ENCODE data around the gene ELF5. TPM values are rescaled to one million over a fixed set of nuclear protein-coding genes. Genes with fewer than 3 reads are reported as not detected.

ELF5 gene
- polyA plus RNA-seq, 3 donors from 2014 or later: not detected

DNA sequence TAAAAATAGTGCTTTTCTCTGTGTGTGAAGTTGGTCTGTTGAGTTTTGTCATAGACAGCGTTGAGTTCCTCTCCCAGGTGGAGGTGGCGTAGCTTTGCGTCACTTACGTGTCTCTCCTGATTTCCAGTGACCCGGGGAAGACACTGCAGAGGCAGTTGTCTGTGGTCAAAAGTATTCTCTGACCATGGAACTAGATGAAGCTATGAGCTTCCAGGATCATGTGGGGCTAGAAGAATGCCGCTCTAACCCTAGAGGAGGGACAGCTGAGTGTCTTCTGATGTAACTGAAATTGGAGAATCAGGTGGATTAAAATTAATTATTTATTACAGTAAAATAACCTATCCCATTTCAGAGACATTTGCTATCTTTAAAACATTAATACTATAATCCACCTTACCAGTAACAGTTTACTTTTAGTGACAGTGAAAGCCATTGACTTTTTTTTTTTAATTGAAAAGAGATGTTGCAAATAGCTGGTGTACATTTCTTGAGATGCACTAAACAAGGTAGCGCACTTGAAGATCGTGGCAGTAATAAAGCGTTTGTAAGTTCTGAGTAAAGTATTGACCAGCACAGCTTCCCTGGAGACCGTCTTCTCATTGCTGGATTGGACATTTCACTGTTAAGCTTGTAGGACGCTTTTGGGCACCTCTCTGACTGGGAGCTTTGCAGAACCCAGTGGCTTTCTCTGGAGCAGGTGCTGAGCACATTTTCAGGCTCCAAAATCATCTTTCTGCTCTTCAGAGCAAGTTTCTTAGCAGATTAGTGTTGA lies 65.2 kb downstream of the ELF5 start:
- H3K4me1 Mint-ChIP-seq: peaks cover 33 to 60% of the 10 kb centered on the region in 2 donors
- peaks cover 0 to 3% (median 0%) of the 10 kb centered on the region in 3 donors for H3K27me3 Mint-ChIP-seq (ENCODE audit: low read depth in 3 of 3)
- H3K36me3 Mint-ChIP-seq: peaks cover 20 to 28% (median 20%) of the 10 kb centered on the region in 3 donors
- no peak for DNase-seq
- no peaks in the 10 kb centered on the region for H3K9me3 Mint-ChIP-seq
- H3K4me3 Mint-ChIP-seq: peak overlapping the region in 4 of 5 donors; percentile 27 to 54 (median 48)
- H3K27ac Mint-ChIP-seq: peak overlapping the region in 4 of 6 donors; percentile 52 to 61 (median 54)

GRCh38 chr11:34447044-34447443 lies 66.5 kb downstream of the ELF5 start:
- peaks cover 0 to 3% (median 0%) of the 10 kb centered on the region in 3 donors for H3K27me3 Mint-ChIP-seq (ENCODE audit: low read depth in 3 of 3)
- no peaks in the 10 kb centered on the region for H3K9me3 Mint-ChIP-seq
- H3K27ac Mint-ChIP-seq: no peak overlapping the region
- no peak overlapping the region for H3K4me3 Mint-ChIP-seq
- peaks cover 13 to 24% (median 18%) of the 10 kb centered on the region in 3 donors for H3K36me3 Mint-ChIP-seq
- H3K4me1 Mint-ChIP-seq: peaks cover 33 to 63% of the 10 kb centered on the region in 2 donors
- DNase-seq: no peak

DNA sequence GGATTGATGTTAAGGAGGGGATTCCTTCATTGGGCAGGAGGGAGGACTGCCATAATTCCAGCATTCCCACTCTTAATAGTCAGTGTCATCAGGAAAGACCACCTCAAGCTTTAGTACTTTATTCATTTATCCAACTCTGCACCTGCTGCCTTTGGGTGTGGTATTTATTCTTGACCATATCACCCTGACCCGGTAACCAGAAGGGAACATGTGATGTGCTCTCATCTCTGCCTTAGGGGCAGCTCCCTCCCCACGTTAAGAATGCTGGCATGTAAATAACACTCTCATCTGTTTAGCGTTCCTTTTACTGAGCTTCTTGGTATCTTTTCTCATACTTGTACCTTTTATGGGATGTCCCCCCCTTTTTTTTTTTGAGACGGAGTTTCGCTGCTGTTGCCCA lies 67.2 kb downstream of the ELF5 start:
- Mint-ChIP-seq H3K27ac (peak overlapping the region in 2 of 6 donors; percentile 66 to 69), H3K4me1 (peaks cover 33 to 64% of the 10 kb centered on the region in 2 donors), H3K9me3 (no peaks in the 10 kb centered on the region), H3K4me3 (no peak overlapping the region), H3K27me3 (ENCODE audit: low read depth in 3 of 3) (peaks cover 0 to 3% (median 0%) of the 10 kb centered on the region in 3 donors), H3K36me3 (peaks cover 8 to 17% (median 13%) of the 10 kb centered on the region in 3 donors)
- DNase-seq: no peak

DNA sequence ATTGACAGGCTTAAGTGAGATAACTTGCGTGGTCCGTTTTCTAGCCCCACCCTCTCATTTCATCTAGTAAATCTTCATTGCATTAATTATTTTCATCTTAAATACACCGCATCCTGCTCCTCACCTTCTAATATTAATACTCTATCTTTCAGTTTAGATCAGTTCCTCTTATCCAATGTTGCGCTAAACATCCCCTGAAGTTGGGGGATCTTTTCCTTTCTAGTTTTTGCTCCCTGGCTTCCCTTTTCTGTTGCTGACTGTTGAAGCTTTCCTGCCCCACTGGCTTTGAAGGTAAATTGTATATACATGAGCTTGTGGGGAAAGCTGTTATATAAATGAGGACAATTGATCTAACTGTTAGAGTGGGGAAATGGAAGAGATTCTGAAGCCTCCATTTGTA lies 67.6 kb downstream of the ELF5 start:
- DNase-seq: no peak
- Mint-ChIP-seq H3K36me3 (peaks cover 8 to 14% (median 11%) of the 10 kb centered on the region in 3 donors), H3K4me3 (no peak overlapping the region), H3K27me3 (ENCODE audit: low read depth in 3 of 3) (peaks cover 0 to 3% (median 0%) of the 10 kb centered on the region in 3 donors), H3K27ac (peak overlapping the region in 1 of 6 donors; percentile 66), H3K4me1 (peaks cover 35 to 69% of the 10 kb centered on the region in 2 donors), H3K9me3 (no peaks in the 10 kb centered on the region)

DNA sequence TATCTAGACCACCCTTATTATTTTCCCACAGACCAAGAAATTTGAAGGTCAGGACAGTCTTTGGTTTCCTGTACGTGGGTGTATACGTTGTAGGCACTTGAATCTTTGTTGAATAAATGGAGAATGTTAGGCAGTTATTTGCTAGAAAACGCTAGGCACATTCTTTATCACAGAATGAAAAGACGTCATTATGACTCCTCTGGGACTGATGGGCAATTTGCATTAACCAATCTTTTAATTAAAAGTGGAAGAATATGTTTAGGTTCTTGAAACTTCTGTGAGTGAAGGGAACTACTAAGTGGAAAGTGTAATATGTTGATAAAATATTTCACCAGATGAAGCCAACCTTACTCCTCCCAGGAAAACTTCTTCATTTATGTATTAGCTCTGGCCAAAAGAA lies 69.2 kb downstream of the ELF5 start:
- H3K4me1 Mint-ChIP-seq: peaks cover 44 to 74% of the 10 kb centered on the region in 2 donors
- H3K9me3 Mint-ChIP-seq: no peaks in the 10 kb centered on the region
- peaks cover 0 to 4% (median 0%) of the 10 kb centered on the region in 3 donors for H3K36me3 Mint-ChIP-seq
- H3K4me3 Mint-ChIP-seq: no peak overlapping the region
- no peak overlapping the region for H3K27ac Mint-ChIP-seq
- H3K27me3 Mint-ChIP-seq (ENCODE audit: low read depth in 3 of 3): peaks cover 0 to 3% (median 2%) of the 10 kb centered on the region in 3 donors
- no peak for DNase-seq

GRCh38 chr11:34443136-34443535 lies 70.5 kb downstream of the ELF5 start:
- H3K4me3 Mint-ChIP-seq: no peak overlapping the region

GRCh38 chr11:34441814-34442213 lies 71.8 kb downstream of the ELF5 start:
- H3K4me1 Mint-ChIP-seq: peaks cover 37 to 68% of the 10 kb centered on the region in 2 donors
- no peak for DNase-seq
- H3K4me3 Mint-ChIP-seq: no peak overlapping the region
- peaks cover 4 to 7% (median 5%) of the 10 kb centered on the region in 3 donors for H3K27me3 Mint-ChIP-seq (ENCODE audit: low read depth in 3 of 3)
- H3K9me3 Mint-ChIP-seq: no peaks in the 10 kb centered on the region
- H3K27ac Mint-ChIP-seq: no peak overlapping the region
- H3K36me3 Mint-ChIP-seq: peaks cover 0 to 4% (median 0%) of the 10 kb centered on the region in 3 donors

More at GRCh38 chr11:34443136-34443535, 70.5 kb downstream of the ELF5 start:
- H3K9me3 Mint-ChIP-seq: no peaks in the 10 kb centered on the region
- H3K27me3 Mint-ChIP-seq (ENCODE audit: low read depth in 3 of 3): peaks cover 4 to 7% (median 5%) of the 10 kb centered on the region in 3 donors
- H3K27ac Mint-ChIP-seq: no peak overlapping the region
- H3K36me3 Mint-ChIP-seq: peaks cover 0 to 4% (median 0%) of the 10 kb centered on the region in 3 donors
- DNase-seq: no peak
- H3K4me1 Mint-ChIP-seq: peaks cover 44 to 74% of the 10 kb centered on the region in 2 donors

GRCh38 chr11:34439610-34440198 lies 73.9 kb downstream of the ELF5 start:
- H3K4me3 Mint-ChIP-seq: peak overlapping the region; percentile 90 to 99 (median 96)
- peaks cover 33 to 54% of the 10 kb centered on the region in 2 donors for H3K4me1 Mint-ChIP-seq
- H3K9me3 Mint-ChIP-seq: no peaks in the 10 kb centered on the region
- DNase-seq: no peak
- peaks cover 0 to 9% (median 0%) of the 10 kb centered on the region in 3 donors for H3K36me3 Mint-ChIP-seq
- H3K27ac Mint-ChIP-seq: peak overlapping the region; percentile 85 to 94 (median 90)
- H3K27me3 Mint-ChIP-seq (ENCODE audit: low read depth in 3 of 3): peaks cover 4 to 7% (median 5%) of the 10 kb centered on the region in 3 donors

GRCh38 chr11:34438529-34439507 lies 74.8 kb downstream of the ELF5 start, which contains the start of gene CAT:
TSS of gene CAT (plus strand) at chr11:34438934. CDS start at chr11:34439014, 80 bp downstream.
- Mint-ChIP-seq H3K36me3 (peaks cover 0 to 9% (median 0%) of the 10 kb centered on the region in 3 donors), H3K9me3 (no peaks in the 10 kb centered on the region), H3K27me3 (ENCODE audit: low read depth in 3 of 3) (peaks cover 4 to 5% (median 4%) of the 10 kb centered on the region in 3 donors), H3K4me3 (peak within 1 kb of the TSS; percentile 90 to 99 (median 96)), H3K27ac (peak within 1 kb of the TSS; percentile 85 to 94 (median 90)), H3K4me1 (peaks cover 30 to 45% of the 10 kb centered on the region in 2 donors)
- peak; percentile 96 for DNase-seq

GRCh38 chr11:34437224-34438125 lies 76.1 kb downstream of the ELF5 start:
- H3K9me3 Mint-ChIP-seq: no peaks in the 10 kb centered on the region
- no peak overlapping the region for H3K27ac Mint-ChIP-seq
- no peak for DNase-seq
- H3K36me3 Mint-ChIP-seq: peaks cover 0 to 4% (median 0%) of the 10 kb centered on the region in 3 donors
- H3K4me3 Mint-ChIP-seq: peak overlapping the region in 3 of 5 donors; percentile 90 to 99 (median 92)
- peaks cover 4 to 5% (median 4%) of the 10 kb centered on the region in 3 donors for H3K27me3 Mint-ChIP-seq (ENCODE audit: low read depth in 3 of 3)
- peaks cover 30 to 38% of the 10 kb centered on the region in 2 donors for H3K4me1 Mint-ChIP-seq

GRCh38 chr11:34433899-34434298 lies 79.7 kb downstream of the ELF5 start:
- H3K4me1 Mint-ChIP-seq: peaks cover 9 to 12% of the 10 kb centered on the region in 2 donors
- no peaks in the 10 kb centered on the region for H3K9me3 Mint-ChIP-seq
- no peak for DNase-seq
- no peak overlapping the region for H3K27ac Mint-ChIP-seq
- H3K4me3 Mint-ChIP-seq: no peak overlapping the region
- peaks cover 2 to 12% (median 4%) of the 10 kb centered on the region in 3 donors for H3K27me3 Mint-ChIP-seq (ENCODE audit: low read depth in 3 of 3)
- peaks cover 0 to 4% (median 0%) of the 10 kb centered on the region in 3 donors for H3K36me3 Mint-ChIP-seq

DNA sequence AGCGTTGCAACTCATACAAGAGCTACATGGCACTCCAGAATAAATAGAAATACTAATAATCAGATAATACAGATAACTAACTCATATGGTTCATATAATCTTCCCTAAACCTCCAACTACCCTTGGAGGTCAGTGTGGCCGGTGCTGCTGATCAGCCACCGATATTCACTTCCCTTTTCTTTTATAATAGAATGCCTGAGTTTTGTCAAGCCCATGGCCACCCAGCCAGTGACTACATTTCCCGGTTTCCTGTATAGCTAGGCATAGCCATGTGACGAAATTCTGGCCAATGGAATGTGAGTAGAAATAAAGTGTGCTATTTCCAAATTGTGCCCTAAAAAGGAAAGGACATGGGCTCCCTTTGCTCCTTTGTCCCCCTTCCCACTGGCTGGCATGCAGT lies 80.8 kb downstream of the ELF5 start:
- H3K27ac Mint-ChIP-seq: no peak overlapping the region
- H3K4me3 Mint-ChIP-seq: no peak overlapping the region
- no peak for DNase-seq
- peaks cover 0 to 4% (median 0%) of the 10 kb centered on the region in 3 donors for H3K36me3 Mint-ChIP-seq
- peaks cover 1 to 2% of the 10 kb centered on the region in 2 donors for H3K4me1 Mint-ChIP-seq
- no peaks in the 10 kb centered on the region for H3K9me3 Mint-ChIP-seq
- peaks cover 0 to 9% (median 0%) of the 10 kb centered on the region in 3 donors for H3K27me3 Mint-ChIP-seq (ENCODE audit: low read depth in 3 of 3)
